ENCODE data around the gene NLK.
"Not testable (repeated sequence)": the region's sequence is repeated elsewhere in the genome, so short reads cannot be mapped to it uniquely, and the experiment has no call there.

The NLK gene

DNA sequence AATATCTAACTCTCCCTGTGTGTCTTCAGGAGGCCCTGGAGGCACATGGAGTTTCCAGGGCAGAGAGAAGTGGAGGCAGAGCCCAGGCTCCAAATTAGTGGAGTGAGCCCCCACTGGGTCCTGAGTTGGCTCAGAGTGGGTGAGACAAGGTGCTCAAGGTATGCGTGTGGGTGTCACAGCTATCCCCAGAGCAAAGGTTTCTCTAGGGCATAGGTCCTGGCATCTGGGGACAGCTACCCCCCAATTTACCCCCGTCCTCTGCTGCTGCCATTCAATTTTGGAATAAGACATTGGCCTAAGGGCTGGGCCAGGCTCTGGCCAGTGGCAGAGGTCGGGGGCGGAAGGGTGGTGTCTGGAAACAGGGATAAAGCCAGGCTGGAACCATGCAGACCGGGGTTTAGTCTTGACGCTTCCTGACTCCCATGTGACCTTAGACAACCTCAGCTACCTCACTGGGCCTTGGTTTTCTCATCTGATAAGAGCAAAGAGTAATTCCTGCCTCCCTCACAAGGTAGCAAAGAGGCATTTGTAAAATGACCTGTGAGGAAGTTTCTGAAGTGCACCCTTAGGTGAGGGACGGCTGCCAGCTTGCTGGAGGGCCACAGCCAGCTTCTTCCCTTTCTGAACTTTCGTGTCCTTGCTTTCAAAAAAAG is 198.3 kb downstream of the NLK start:
- H3F3A ChIP-seq (ENCODE audit: insufficient read depth): no peaks in the 10 kb centered on the region
- no peaks in the 10 kb centered on the region for H3K27me3 ChIP-seq (ENCODE audit: low read length)
- H2AFZ ChIP-seq (ENCODE audit: low read depth, low read length, severe bottlenecking): no peak overlapping the region
- H4K20me1 ChIP-seq (ENCODE audit: low read depth, low read length): no peaks in the 10 kb centered on the region
- H3K4me3 ChIP-seq (ENCODE audit: insufficient read depth, low read length, poor library complexity, severe bottlenecking): no peak overlapping the region
- H3K27ac ChIP-seq (ENCODE audit: low read depth, low read length): no peak overlapping the region
- no peaks in the 10 kb centered on the region for H3K9me2 ChIP-seq (replicated peaks; ENCODE audit: insufficient read depth, low read length)
- H3K4me2 ChIP-seq (ENCODE audit: low read depth, low read length, poor library complexity, severe bottlenecking): no peak overlapping the region
- H3K79me2 ChIP-seq (ENCODE audit: insufficient read depth, low read length): no peaks in the 10 kb centered on the region
- no peaks in the 10 kb centered on the region for H3K36me3 ChIP-seq (ENCODE audit: low read length)
- TF ChIP-seq, protein P1, sequence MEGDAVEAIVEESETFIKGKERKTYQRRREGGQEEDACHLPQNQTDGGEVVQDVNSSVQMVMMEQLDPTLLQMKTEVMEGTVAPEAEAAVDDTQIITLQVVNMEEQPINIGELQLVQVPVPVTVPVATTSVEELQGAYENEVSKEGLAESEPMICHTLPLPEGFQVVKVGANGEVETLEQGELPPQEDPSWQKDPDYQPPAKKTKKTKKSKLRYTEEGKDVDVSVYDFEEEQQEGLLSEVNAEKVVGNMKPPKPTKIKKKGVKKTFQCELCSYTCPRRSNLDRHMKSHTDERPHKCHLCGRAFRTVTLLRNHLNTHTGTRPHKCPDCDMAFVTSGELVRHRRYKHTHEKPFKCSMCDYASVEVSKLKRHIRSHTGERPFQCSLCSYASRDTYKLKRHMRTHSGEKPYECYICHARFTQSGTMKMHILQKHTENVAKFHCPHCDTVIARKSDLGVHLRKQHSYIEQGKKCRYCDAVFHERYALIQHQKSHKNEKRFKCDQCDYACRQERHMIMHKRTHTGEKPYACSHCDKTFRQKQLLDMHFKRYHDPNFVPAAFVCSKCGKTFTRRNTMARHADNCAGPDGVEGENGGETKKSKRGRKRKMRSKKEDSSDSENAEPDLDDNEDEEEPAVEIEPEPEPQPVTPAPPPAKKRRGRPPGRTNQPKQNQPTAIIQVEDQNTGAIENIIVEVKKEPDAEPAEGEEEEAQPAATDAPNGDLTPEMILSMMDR (IDR thresholded peaks at IDR 0.05; ENCODE audit: insufficient read depth, low read length, poor library complexity, severe bottlenecking): no peak
- TF ChIP-seq EZH2phosphoT487 (conservative IDR thresholded peaks at IDR 0.05; ENCODE audit: low read length): no peak
- H3K9ac ChIP-seq (ENCODE audit: low read length): no peak overlapping the region
- no peaks in the 10 kb centered on the region for H3K9me3 ChIP-seq (ENCODE audit: insufficient read depth, low read length)

DNA sequence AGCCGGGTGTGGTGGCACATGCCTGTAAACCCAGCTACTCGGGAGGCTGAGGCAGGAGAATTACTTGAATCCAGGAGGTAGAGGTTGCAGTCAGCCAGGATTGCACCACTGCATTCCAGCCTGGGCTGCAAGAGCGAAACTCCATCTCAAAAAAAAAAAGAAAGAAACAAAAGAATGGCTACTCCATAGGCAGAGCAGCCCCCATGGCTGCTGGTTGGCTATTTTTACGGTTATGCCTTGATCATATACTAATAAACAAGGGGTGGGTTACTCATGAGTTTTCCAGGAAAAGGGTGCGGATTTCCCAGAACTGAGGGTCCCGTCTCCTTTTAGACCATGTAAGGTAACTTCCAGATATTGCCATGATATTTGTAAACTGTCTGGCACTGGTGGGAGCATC is 200.3 kb downstream of the NLK start:
- Histone ChIP-seq H3K9me3 (ENCODE audit: insufficient read depth, low read length) (no peaks in the 10 kb centered on the region), H2AFZ (ENCODE audit: low read depth, low read length, severe bottlenecking) (no peak overlapping the region), H3K9me2 (replicated peaks; ENCODE audit: insufficient read depth, low read length) (no peaks in the 10 kb centered on the region), H3K79me2 (ENCODE audit: insufficient read depth, low read length) (no peaks in the 10 kb centered on the region), H3K36me3 (ENCODE audit: low read length) (no peaks in the 10 kb centered on the region), H3K4me3 (ENCODE audit: insufficient read depth, low read length, poor library complexity, severe bottlenecking) (no peak overlapping the region), H4K20me1 (ENCODE audit: low read depth, low read length) (no peaks in the 10 kb centered on the region), H3F3A (ENCODE audit: insufficient read depth) (no peaks in the 10 kb centered on the region), H3K4me2 (ENCODE audit: low read depth, low read length, poor library complexity, severe bottlenecking) (no peak overlapping the region), H3K9ac (ENCODE audit: low read length) (no peak overlapping the region), H3K27me3 (ENCODE audit: low read length) (no peaks in the 10 kb centered on the region), H3K27ac (ENCODE audit: low read depth, low read length) (no peak overlapping the region)
- TF ChIP-seq, protein P1 (IDR thresholded peaks at IDR 0.05; ENCODE audit: insufficient read depth, low read length, poor library complexity, severe bottlenecking): no peak
- no peak for TF ChIP-seq EZH2phosphoT487 (conservative IDR thresholded peaks at IDR 0.05; ENCODE audit: low read length)

GRCh38 chr17:28243268-28243667 is 200.8 kb downstream of the NLK start:
- H2AFZ ChIP-seq (ENCODE audit: low read depth, low read length, severe bottlenecking); H3K79me2 ChIP-seq (ENCODE audit: insufficient read depth, low read length); H3K9ac ChIP-seq (ENCODE audit: low read length); H3K9me2 ChIP-seq (replicated peaks; ENCODE audit: insufficient read depth, low read length); H3K4me3 ChIP-seq (ENCODE audit: insufficient read depth, low read length, poor library complexity, severe bottlenecking); H3K9me3 ChIP-seq (ENCODE audit: insufficient read depth, low read length); H3K36me3 ChIP-seq (ENCODE audit: low read length); H3K27ac ChIP-seq (ENCODE audit: low read depth, low read length); H3K27me3 ChIP-seq (ENCODE audit: low read length); H4K20me1 ChIP-seq (ENCODE audit: low read depth, low read length); H3F3A ChIP-seq (ENCODE audit: insufficient read depth); H3K4me2 ChIP-seq (ENCODE audit: low read depth, low read length, poor library complexity, severe bottlenecking): not testable (repeated sequence)

DNA sequence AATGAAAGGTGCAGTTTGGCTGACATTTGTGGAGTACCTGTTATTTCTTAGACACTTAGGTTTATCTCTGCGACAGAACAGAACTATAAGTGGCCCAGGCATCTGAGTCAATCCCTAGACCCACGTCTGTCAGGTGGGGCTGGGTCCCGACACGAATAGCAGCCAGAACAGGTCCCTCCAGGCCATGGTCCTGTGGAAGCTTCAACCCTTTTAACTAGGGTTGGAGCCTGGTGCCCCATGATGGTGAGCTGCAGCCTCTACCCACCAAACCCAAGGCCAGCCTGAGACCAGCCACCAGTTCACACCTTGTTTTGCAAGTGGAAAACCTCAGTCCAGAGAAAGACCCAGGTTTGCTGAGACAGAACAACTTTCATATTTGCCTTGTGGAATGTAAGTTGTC is 202.0 kb downstream of the NLK start:
- no peaks in the 10 kb centered on the region for H3F3A ChIP-seq (ENCODE audit: insufficient read depth)
- H3K27ac ChIP-seq (ENCODE audit: low read depth, low read length): no peak overlapping the region
- H3K79me2 ChIP-seq (ENCODE audit: insufficient read depth, low read length): no peaks in the 10 kb centered on the region
- no peak overlapping the region for H2AFZ ChIP-seq (ENCODE audit: low read depth, low read length, severe bottlenecking)
- TF ChIP-seq, protein P1 (IDR thresholded peaks at IDR 0.05; ENCODE audit: insufficient read depth, low read length, poor library complexity, severe bottlenecking): no peak
- TF ChIP-seq EZH2phosphoT487 (conservative IDR thresholded peaks at IDR 0.05; ENCODE audit: low read length): no peak
- H3K27me3 ChIP-seq (ENCODE audit: low read length): no peaks in the 10 kb centered on the region
- H3K9me2 ChIP-seq (replicated peaks; ENCODE audit: insufficient read depth, low read length): no peaks in the 10 kb centered on the region
- no peaks in the 10 kb centered on the region for H3K9me3 ChIP-seq (ENCODE audit: insufficient read depth, low read length)
- no peaks in the 10 kb centered on the region for H3K36me3 ChIP-seq (ENCODE audit: low read length)
- no peak overlapping the region for H3K4me2 ChIP-seq (ENCODE audit: low read depth, low read length, poor library complexity, severe bottlenecking)
- no peaks in the 10 kb centered on the region for H4K20me1 ChIP-seq (ENCODE audit: low read depth, low read length)
- H3K4me3 ChIP-seq (ENCODE audit: insufficient read depth, low read length, poor library complexity, severe bottlenecking): no peak overlapping the region
- no peak overlapping the region for H3K9ac ChIP-seq (ENCODE audit: low read length)

Measured in SU-DHL-6 (cell line).